ENCODE data around the gene KPNB1.

Gene KPNB1

DNA sequence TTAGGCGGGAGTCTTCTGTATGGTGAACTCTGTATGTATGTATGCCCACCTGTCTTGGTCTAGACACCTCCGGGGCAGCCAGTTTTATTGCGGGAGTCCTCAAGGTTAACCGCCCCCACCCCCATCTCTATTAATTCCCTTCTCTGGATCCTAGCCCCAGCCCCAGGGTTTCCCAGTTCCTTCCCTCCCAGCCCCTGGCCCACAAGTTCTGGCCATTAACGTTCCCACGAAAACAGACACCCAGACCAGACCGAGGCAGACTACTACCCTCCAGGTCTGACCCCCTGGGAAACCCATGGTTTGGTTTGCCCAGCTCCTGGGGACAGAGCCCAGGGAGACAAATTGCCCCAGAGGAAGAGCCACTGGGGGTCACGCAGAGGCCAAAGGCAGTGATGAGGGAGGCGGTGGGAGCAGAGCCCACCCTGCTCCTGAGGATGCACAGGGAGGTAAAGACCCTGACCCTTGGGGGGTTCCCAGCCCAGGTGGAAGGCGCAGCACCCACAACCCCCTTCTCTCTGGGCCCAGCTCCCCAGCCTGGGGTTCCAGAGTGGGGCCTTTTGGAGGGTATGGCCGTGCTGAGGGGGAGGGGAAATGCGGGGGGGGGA lies 52.8 kb downstream of the KPNB1 start:
- FAIRE-seq (no peak), DNase-seq (ENCODE audit: insufficient read length, low spot score) (no peak)
- TF ChIP-seq, protein P1, sequence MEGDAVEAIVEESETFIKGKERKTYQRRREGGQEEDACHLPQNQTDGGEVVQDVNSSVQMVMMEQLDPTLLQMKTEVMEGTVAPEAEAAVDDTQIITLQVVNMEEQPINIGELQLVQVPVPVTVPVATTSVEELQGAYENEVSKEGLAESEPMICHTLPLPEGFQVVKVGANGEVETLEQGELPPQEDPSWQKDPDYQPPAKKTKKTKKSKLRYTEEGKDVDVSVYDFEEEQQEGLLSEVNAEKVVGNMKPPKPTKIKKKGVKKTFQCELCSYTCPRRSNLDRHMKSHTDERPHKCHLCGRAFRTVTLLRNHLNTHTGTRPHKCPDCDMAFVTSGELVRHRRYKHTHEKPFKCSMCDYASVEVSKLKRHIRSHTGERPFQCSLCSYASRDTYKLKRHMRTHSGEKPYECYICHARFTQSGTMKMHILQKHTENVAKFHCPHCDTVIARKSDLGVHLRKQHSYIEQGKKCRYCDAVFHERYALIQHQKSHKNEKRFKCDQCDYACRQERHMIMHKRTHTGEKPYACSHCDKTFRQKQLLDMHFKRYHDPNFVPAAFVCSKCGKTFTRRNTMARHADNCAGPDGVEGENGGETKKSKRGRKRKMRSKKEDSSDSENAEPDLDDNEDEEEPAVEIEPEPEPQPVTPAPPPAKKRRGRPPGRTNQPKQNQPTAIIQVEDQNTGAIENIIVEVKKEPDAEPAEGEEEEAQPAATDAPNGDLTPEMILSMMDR (IDR thresholded peaks at IDR 0.05; ENCODE audit: insufficient read depth, missing control alignments) = no peak

DNA sequence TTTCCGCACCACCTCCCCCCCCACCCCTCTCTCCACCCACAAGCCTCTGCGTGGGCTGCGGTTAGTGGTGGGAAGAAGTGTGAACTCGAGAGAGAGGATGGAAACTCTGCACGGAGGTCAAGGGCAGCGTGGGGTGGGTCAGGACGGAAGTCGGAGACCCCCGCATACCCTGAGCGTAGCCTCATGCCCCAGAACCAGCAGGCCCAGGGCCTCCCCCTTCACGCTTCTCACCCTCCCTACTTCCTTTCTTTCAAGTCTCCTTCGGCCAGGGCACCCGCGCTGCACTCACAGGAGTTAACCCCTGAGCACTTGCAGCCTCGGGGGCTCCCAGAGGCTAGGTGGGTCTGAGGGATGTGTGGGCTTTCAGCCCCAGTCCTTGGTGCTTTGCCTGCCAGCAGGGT lies 53.5 kb downstream of the KPNB1 start:
- TF ChIP-seq, protein P1 (IDR thresholded peaks at IDR 0.05; ENCODE audit: insufficient read depth, missing control alignments) = no peak
- FAIRE-seq = no peak
- no peak for DNase-seq (ENCODE audit: insufficient read length, low spot score)

DNA sequence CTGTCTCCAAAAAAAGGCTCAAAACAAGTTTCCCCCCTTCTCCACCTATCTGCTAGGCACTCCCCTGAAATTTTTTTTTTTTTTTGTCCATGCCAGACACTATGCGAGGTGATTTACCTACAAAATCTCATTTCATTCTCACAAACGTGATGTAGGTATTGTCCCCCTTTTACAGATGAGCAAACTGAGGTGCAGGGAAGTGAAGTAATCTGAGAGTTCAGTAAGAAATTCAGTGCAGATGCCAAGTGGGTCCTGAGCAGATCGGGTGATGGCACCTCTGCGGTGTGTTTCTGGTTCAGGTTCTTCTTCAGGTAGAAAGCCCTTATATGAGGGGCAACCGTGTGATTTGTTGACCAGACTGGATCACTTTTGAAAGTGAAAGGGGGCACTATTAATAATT lies 54.0 kb downstream of the KPNB1 start:
- DNase-seq (ENCODE audit: insufficient read length, low spot score) = no peak
- TF ChIP-seq, protein P1 (IDR thresholded peaks at IDR 0.05; ENCODE audit: insufficient read depth, missing control alignments) = no peak
- no peak for FAIRE-seq

DNA sequence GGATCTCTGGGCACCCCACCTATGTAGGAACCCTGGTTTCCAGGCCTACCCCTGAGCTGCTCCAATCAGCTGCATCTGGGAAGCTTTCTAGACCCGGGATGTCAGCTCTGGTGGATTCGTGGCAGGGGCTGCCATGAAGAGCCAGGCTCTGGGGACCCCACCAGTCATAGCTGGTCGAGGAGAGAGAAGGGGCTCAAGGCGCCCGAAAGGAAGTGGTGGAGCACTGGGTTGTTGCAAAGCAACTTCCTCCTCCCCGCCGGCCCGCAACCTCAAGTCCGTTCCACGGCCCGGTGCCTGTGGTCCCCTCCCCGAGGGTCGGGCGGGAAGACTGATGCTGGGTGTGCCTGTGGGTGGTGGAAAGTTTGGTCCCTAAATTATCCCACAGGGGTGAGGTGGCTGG lies 54.4 kb downstream of the KPNB1 start:
- TF ChIP-seq, protein P1 (IDR thresholded peaks at IDR 0.05; ENCODE audit: insufficient read depth, missing control alignments) = no peak
- DNase-seq (ENCODE audit: insufficient read length, low spot score) (no peak), FAIRE-seq (no peak)

DNA sequence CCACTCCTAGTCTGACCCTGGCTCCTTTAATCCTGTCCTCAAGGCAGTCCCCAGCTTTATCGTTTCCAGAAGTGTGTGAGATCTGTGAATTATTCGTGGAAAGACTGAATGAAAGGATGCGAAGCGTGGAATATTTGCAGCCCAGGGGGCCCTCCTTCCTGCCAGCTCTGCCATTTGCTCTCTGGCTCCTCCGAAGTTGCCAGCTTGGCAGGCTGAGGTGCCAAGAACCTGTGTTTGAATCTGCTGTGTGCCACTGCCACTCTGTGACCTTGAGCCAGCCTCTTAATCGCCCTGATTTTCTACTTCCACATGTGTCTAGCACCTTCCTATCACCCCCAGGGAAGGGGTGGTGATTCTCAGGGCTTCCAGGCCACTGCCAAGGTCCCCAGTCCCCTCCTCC lies 55.0 kb downstream of the KPNB1 start:
- TF ChIP-seq, protein P1 (IDR thresholded peaks at IDR 0.05; ENCODE audit: insufficient read depth, missing control alignments) = no peak
- FAIRE-seq (no peak), DNase-seq (ENCODE audit: insufficient read length, low spot score) (no peak)

DNA sequence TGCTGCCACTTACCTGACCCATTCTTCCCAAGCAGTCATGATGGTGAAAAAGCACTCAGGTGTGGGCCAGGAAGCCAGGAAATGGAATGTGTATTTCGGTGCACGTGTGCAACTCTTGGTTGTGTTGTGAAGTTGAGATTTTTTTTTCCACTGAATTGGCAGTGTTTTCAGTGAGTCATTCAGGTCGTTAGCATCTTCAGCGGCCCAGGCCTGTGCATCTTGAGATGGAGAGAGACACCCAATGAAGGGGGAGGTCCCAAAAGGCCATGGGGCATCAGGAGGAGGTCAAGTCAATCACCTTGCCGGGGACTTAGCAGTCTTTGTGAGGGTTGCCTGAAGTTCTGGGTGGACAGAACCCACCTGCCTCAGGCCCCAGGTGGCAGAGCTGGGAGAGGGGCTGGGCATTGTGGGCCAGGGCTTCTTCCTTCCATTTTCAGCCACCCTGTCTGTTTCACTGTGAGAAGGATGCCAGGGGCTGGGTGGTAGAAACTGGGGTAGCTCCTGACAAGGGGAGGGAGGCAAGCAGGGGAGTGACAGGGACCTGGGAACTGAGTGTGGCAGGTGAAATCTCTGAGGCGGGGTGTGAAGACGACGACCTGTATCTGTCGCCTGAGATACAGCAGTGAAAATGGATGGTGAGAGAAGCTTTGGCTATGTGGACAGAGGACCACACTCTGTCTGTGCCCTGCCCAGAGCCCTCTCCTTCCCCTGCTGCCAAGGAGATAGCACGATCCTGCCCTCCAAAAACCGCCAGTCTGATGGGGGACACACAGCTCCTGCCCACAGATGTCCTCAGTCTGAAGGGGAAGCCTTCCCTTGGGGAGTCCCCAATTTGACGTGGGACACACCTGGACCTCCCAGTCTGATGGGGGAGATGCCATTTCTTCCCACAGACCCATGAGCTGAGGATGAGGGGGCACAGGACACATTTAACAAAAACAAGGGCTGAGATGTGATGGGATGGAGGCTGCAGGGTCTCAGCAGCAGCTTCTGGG lies 56.1 kb downstream of the KPNB1 start:
- TF ChIP-seq, protein P1 (IDR thresholded peaks at IDR 0.05; ENCODE audit: insufficient read depth, missing control alignments) = no peak
- FAIRE-seq (no peak), DNase-seq (ENCODE audit: insufficient read length, low spot score) (no peak)
